HG03354 (cell line): ENCODE data around the gene FAM53A.
A peak's percentile ranks its signal among the peaks of the same experiment; 100 is the strongest.

Experiments
- ATAC-seq: cut with Tn5 transposase; IDR thresholded peaks from one replicate; pipeline ENCODE4 v1.9.1; 2021; ENCODE audit warnings: mild to moderate bottlenecking; ENCODE audit not compliant: unreplicated experiment, poor library complexity, severe bottlenecking

FAM53A gene, protein sequence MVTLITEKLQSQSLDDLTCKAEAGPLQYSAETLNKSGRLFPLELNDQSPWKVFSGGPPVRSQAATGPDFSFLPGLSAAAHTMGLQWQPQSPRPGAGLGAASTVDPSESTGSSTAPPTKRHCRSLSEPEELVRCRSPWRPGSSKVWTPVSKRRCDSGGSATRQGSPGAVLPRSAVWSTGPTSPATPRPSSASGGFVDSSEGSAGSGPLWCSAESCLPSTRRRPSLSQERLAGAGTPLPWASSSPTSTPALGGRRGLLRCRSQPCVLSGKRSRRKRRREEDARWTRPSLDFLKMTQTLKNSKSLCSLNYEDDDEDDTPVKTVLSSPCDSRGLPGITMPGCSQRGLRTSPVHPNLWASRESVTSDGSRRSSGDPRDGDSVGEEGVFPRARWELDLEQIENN

DNA sequence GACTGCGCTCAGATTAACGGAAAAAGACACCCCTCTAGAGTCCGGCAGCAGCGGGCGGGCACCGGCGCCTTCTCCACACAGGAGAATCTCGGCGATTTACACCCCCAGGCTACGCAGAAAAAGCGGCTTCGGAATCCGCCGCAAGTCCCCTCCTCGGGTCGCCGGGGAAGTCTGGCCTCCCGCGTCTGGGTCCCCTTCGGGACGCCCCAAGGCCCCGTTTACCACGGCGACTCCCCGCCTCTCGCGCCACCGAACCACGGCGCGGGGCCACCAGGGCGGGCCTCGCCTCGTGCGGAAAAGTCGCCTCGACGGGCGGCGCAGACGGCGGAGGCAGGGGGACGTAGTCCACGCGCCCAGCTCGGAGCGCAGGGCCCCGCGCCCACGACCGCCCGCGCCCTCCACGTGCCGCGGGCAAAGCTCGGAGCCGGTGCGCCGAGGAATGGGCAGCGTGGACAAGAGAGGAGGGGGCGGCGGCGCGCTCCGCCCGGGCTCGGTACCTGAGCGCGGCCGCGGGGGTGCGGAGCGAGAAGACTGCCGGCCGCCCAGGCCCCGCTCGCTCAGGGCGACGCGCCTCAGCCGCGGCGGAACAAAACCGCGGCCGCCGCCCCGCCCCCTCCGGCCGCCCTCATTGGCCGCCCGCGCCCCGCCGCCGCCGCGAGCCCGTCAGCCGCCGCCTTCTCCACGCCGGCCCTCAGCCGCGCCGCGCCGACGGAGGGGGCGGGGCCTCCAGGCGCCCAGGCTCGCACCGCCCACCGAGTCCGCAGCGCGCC lies at the start of gene FAM53A:
FAM53A (minus strand) TSS at position 578 of the 770 bp plus-strand sequence. CDS start 15,572 bp downstream, outside the sequence.
- peak; percentile 86 for ATAC-seq

DNA sequence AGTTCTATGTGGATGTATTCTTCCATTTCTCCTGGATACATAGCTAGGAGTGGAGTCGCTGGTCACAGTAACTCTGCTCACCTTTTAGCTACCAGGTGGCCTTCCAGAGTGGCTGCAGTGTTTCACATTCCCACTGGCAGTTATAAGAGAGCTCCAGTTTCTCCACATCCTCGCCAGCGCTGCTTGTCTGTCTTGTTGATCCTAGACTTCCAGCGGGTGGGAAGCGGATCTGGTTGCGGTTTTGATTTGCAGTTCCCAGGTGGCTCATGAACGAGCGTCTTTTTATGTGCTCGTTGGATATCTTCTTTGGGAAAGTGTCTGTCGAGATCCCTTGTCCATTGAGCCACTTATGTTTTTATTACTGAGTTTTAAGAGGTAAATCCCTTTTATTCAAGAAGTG lies 48.8 kb upstream of the FAM53A start:
- no peak for ATAC-seq

DNA sequence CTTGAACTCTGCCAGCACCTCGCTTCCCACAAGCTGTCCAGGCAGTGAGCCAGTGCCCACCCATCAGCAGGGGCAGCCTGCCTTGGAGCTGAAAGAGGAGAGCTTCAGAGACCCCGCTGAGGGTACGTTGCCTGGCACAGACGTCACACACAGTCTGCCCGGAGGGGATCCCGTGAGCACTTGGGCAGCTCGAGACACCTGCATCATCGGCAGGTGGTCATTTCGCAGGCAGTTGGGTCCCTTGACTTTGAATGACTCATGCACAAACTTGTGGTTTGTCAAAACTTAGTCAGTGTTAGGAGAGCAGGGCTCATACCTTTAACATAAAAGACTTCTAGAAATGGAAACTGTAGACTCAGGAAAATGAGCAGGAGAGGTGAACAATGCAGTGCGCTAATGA lies 47.1 kb upstream of the FAM53A start:
- ATAC-seq = no peak

DNA sequence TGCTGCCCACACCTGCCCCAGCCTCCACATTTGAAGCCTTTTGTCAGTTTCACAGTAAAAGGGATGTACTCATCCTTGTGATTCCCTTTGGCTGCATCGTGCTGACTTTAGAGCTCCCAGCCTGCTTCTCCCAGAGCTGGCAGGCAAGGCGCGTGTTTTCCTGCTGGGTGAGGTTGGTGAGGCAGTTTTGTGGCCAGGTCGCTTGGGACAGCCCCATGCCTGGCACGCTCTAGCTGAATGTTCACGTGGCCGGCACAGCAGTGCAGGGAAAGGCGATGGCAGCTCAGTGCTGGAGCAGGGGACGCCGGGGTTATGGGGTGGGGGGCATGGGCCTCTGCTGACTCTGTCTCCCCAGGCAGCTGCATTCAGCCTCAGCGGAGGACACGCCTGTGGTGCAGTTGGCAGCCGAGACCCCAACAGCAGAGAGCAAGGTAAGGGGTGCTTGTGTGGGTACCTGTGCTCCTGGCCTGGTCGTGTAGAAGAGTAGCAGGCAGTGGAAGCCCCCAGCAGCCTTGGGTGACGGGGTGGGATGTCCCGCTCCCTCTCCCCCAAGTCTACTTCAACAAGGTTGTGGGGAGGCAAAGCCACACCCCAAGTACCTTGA lies 46.5 kb upstream of the FAM53A start:
- no peak for ATAC-seq

DNA sequence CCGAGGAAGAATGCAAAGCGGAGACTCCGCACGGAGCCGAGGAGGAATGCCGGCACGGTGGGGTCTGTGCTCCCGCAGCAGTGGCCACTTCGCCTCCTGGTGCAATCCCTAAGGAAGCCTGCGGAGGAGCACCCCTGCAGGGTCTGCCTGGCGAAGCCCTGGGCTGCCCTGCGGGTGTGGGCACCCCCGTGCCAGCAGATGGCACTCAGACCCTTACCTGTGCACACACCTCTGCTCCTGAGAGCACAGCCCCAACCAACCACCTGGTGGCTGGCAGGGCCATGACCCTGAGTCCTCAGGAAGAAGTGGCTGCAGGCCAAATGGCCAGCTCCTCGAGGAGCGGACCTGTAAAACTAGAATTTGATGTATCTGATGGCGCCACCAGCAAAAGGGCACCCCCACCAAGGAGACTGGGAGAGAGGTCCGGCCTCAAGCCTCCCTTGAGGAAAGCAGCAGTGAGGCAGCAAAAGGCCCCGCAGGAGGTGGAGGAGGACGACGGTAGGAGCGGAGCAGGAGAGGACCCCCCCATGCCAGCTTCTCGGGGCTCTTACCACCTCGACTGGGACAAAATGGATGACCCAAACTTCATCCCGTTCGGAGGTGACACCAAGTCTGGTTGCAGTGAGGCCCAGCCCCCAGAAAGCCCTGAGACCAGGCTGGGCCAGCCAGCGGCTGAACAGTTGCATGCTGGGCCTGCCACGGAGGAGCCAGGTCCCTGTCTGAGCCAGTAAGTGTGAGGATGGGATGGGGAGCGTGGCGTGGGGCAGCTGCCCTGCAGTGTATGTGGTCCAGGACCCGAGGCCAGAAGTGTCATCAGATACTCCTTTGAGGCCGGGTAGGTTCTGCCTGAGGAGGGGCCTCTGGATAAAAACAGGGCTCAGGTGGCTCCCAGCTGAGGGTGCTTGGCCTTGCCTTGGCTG lies 44.2 kb upstream of the FAM53A start:
- ATAC-seq = no peak

DNA sequence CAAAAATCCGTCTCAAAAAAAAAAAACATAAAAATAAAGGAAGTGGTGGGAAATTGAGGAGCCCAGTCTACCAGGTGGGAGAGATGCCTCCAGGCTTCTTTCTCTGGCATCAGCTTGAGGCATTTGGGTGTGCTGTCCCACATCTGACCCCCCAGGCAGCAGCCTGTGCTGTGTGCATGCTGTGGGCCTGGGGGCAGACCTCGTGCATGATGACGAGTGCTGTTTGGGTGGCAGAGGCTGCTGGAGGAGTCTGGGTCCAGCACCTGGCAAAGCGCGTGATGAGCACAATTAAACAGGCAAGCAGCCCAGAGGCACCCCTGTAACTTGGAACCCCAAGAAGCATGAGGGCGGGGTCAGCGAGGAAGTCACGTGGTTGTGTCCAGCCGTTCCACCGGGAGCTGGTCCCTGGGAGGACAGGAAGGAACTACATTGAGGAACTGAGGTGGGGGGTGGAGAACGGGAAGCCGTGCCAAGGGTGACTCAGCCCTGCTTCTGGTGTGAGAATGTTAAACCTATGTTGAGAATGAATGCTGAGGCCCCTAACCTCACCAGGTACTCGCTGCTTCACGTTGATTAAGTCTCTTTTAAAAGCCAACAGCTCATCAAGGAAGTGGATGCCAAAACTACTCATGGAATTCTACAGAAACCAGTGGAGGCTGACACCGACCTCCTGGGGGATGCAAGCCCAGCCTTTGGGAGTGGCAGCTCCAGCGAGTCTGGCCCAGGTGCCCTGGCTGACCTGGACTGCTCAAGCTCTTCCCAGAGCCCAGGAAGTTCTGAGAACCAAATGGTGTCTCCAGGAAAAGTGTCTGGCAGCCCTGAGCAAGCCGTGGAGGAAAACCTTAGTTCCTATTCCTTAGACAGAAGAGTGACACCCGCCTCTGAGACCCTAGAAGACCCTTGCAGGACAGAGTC lies 43.3 kb upstream of the FAM53A start:
- ATAC-seq = no peak

DNA sequence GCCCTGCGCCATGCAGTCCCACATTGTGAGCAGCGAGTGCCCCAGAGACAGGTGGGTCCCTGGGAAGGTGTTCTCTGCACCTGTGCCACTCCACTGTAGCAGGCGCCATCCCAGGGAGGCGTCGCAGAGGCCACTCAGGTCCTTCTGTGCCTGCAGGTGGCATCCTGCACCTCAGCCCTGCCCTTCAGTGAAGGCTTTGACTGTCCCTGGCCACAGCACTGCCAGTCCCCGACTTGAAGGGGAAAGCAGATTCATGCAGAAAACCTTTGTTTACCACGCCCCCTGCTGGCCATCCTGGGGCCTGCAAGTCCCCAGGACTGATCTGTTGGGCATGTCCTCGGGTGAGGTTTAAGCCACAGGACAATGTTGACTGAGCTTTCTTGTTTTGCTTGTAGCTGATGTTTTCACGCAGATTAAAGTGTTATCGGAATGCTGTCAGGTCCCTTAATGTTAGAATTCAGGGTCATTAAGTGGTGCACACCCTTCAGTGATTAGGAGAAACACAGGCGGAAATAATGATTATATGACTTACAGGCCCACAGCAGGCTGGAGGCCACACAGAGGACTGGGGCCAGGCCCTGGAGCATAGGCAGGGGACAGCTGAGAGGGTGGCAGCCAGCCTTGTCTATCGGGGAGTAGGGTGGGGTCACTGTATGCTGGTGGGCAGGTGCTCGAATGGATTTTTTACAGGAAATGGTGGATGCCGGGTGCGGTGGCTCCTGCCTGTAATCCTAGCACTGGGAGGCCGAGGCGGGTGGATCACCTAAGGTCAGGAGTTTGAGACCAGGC lies 42.2 kb upstream of the FAM53A start:
- peak; percentile 30 for ATAC-seq

DNA sequence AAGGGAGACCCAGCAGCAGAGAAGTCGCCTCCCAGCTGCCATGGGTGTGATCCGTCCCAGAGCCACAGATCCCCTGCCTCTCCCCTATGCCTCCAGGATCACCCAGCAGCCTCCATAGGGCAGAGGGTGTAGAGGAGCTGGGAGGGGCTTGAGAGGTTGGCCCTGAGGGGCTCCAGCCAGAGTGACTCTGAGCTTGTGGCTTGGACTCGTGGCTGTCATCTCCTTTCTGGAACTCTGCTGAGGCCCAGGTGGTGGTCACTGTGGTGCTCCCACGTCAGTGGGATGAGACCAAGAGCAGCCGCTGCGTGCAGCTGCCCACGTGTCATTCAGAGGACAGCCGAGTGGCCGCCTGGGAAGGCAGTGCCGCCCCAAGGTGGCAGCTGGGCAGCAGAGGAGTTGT lies 41.4 kb upstream of the FAM53A start:
- no peak for ATAC-seq

DNA sequence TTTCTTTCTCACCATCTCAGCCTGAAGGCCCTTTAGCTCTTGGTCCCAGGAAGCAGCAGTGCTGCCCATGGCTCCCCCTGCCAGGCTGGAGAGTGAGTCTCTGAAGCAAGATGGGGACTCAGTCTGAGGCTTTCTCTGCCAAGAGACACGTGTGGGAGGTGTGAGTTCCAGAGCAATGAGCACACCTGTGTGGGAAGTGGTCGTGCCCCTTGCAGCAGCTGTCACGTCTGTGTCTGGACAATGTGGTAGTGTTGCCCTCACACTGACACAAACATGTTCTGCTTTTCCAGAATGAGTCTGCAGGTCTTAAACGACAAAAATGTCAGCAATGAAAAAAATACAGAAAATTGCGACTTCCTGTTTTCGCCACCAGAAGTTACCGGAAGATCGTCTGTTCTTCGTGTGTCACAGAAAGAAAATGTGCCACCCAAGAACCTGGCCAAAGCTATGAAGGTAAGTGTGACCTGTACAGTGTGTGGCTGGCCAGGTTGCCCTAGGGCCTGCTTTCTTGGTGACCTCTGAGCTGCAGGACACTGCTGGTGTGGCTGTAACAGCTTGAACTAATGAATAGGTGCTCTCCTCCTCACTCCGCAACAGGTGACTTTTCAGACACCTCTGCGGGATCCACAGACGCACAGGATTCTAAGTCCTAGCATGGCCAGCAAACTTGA lies 39.2 kb upstream of the FAM53A start:
- no peak for ATAC-seq

DNA sequence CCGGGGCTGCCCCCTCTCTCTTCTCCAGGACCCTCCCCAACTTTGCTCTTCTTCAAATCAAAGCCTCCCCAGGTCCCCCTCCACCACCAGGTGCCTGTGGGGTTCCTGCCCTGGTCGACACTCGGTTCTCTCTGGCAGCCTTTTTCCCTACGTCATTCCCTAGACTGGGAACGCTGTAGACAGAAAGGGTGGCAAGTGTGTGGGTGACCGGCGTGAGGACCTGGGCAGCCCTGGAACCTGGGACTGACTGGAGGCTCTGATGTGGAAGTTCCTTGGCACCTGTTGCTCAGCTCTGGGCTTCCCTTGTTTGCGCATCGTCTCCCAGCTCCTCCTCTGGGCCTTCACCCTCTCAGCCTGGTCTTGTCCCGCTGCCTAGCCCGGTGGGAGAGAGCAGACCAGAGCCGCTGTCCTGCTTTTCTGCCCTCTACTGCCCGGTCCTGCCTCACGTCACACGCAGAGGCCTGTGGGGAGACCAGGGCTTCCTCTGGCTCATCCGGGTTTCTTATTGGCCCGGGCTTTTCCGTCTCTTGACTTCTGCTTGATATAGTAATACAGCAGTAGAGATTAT lies 38.5 kb upstream of the FAM53A start:
- ATAC-seq = no peak

DNA sequence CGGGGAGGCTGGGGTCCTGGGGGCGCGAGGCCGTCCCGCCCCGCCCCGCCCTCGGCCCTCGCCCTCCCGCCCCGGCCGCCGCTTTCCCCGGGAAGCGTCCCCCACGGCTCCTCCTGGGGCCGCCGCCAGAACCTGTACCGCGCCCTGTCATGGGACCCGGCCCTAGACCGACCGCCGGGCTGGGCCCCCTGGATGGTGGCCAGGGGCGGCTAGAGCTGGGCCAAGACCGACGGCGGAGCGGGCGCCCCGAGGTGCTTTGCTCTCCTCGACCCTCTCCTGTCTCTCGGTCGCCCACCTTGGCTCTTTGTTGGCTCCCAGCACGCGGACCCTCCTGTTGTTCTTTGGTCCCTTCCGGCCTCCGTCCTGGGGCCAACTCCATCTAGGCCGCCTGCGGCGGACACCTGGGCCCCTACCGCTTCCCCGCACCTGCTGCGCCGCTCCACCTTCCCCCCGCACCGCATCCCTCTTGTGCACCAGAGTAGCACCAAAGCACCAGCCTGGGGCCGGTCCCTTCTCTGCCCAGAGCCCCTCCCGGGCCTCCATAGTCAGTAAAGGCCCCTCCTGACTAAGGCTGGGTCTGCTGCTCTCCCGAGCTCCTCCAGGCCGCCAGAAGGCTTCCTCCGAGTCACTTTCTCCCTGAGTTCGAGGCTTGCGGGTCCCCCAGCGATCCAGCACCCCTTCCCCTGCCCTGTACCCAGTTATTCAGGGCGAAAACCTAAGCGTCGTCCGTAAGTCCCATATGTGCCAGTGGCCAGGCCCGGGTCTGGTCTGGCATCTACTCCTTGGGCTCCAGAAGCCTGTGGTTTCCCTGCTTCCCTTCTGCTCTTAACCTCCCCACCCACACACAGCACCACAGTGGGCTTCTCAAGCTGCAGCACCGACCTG lies 37.8 kb upstream of the FAM53A start:
- ATAC-seq = peak; percentile 8

DNA sequence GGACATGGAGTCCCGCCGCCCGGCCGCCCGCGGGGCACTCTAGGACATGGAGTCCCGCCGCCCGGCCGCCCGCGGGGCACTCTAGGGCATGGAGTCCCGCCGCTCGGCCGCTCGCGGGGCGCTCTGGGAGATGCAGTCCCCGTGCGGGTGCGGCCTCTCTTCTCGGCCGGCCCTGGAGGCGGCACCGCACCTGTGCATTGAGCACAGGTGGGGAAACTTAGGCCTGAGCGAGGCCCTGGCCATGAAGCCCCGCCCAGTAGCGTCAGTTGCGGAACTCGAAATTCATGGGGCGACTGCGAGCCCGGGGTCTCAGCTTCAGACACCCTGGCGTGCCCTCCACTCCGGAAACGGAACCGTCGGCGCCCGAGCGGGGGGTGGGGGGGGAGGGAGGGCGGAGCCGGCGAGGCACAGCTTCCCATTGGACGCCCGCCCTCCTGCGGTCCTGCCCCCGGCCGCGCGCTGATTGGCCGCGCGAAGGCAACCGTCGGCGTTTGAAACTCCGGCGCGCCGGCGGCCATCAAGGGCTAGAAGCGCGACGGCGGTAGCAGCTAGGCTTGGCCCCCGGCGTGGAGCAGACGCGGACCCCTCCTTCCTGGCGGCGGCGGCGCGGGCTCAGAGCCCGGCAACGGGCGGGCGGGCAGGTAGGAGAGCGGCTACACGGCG lies 37.0 kb upstream of the FAM53A start, which contains the start of the genes TACC3 and TMEM129:
TACC3 (plus strand) TSS at position 519 of the 663 bp plus-strand sequence. CDS start 1,901 bp downstream, outside the sequence.
TMEM129 (minus strand) TSS at position 321 of the 663 bp plus-strand sequence. CDS start 486 bp downstream, outside the sequence.
- peak; percentile 82 for ATAC-seq

DNA sequence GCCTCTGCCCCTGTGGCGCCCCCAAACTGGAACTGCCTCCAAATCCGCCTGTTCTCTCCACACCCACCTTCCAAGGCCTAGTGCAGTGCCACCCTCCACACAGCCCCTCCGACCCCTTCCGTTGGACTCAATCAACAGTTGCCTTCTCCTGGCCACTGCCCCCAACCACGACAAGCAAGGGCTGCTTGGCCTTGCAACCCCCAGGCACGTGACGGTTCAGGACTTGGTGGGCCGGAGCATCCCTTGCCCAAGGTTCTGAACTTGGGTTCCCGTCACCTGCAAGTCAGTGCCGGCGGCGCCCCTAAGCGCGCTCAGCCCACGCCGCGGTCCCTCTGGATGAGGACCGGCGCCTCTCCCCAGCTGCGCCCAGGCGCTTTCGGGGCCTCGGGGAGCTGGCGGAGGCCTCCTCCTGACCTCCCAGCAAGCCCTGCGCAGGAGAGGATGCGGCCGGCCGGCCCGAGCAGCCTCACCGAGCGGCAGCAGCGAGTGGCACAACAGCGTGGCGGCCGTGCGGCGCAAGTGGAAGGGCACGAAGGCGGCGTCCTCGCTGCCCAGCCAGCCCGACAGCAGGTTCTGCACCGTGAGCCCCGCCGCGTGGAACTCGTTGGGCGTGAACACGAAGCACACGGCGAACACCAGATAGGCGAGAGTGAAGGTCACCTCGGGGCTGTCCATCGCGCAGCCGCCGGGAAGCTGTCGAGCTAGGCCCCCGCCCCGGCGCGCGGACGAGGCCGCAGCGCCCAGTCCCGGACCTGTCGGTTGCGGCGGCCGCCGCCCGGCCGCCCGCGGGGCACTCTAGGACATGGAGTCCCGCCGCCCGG lies 36.3 kb upstream of the FAM53A start:
- ATAC-seq = peak; percentile 24

DNA sequence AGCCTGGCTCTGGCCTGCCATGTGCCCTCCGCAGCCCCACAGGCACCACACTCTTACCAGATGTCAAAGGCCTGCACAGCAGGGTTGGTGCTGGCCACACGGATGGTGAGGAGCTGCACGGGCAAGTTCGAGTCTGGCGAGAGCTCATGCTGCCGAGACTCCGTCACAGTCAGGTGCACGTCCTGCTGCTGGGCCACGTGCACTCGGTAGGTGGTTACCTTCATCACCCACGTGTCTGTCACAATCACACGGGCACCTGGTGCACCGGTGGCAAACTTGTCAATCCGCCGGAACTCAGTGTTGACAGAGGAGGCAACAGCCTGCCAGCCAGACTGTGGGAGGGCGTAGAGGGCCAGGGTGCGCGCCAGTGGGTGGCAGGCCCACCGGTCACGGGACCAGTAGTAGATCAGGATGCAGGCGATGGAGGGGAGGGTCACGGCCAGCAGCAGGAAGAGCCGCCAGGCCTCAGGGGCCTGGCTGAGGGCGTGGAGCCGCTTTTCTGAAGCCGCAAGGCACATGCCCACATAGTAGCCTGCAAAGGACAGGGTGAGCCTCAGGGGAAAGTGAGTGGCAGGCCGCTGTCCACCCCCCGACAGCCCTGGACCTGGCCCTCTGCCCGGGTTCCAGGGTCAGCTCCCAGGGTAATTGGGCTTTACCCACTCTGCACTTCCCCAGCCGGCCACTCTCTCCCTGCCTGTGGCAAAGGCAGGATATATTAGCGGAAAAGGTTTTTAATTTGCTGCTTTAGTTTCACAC lies 34.2 kb upstream of the FAM53A start:
- ATAC-seq = no peak
